Stimulated activated naive CD8-positive, alpha-beta T cell treated with anti-CD3 and anti-CD28 coated beads, Interleukin-15, Interleukin-2, amounts not matched to agents 100 ng/mL and 50 ng/mL, for 24 hours (primary cell): ENCODE results near the gene DCC.

Experiments
- H3K27ac Mint-ChIP-seq: one replicate; pipeline ENCODE4 v1.8.0; 2021; ENCODE audit warnings: mild to moderate bottlenecking, mixed read lengths
- H3K27me3 Mint-ChIP-seq: one replicate; pipeline ENCODE4 v1.8.0; 2021; ENCODE audit warnings: mixed read lengths
- H3K36me3 Mint-ChIP-seq: one replicate; pipeline ENCODE4 v1.8.0; 2021; ENCODE audit warnings: low read depth, mixed read lengths
- H3K4me1 Mint-ChIP-seq: one replicate; pipeline ENCODE4 v1.8.0; 2021; ENCODE audit warnings: low read depth, mixed read lengths
- H3K4me3 Mint-ChIP-seq: one replicate; pipeline ENCODE4 v1.8.0; 2021; ENCODE audit warnings: mild to moderate bottlenecking, mixed read lengths
- H3K9me3 Mint-ChIP-seq: one replicate; pipeline ENCODE4 v1.8.0; 2021; ENCODE audit warnings: mixed read lengths

Gene DCC

DNA sequence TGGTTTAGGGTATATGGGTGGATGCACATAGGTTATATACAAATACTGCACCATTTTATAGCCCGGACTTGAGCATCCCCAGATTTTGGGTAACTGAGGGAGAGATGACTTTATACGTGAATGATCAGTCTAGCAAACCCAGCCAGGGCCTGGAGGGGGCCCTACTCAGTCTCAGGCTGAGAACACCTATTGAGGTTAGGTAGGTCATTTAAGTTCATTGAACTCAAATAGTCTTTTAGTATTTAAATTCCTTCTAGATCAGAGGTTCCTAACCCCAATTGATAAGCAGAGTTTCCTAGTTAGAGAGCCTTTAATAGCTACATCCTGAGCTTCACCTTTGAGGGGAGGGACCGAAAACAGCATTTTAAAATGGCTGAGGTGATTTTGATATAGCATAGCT, 487.0 kb downstream of the DCC start:
- no peak overlapping the region for H3K27ac Mint-ChIP-seq
- H3K4me1 Mint-ChIP-seq: no peaks in the 10 kb centered on the region
- no peaks in the 10 kb centered on the region for H3K9me3 Mint-ChIP-seq
- H3K4me3 Mint-ChIP-seq: no peak overlapping the region
- no peaks in the 10 kb centered on the region for H3K36me3 Mint-ChIP-seq
- H3K27me3 Mint-ChIP-seq: no peaks in the 10 kb centered on the region

DNA sequence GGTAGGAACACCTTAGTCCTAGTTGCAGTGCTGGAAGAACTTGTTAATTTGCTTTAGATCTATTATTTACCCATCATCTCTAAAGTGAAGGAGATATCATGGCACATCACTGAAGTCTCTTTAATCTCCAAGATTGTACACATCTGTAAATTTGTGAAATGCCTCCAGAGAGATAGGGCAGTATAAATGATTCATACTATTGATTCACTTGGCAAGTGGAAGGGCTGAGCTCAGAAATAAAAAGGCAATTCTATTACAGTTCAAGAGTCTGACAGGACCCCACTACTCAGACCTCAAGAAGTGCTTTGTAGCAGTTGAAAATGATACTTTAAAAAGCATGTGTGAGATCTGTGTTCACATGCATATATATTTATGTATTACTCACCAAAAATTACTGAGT, 489.3 kb downstream of the DCC start:
- Mint-ChIP-seq H3K27me3 (no peaks in the 10 kb centered on the region), H3K4me3 (no peak overlapping the region), H3K9me3 (no peaks in the 10 kb centered on the region), H3K36me3 (no peaks in the 10 kb centered on the region), H3K4me1 (no peaks in the 10 kb centered on the region), H3K27ac (no peak overlapping the region)

DNA sequence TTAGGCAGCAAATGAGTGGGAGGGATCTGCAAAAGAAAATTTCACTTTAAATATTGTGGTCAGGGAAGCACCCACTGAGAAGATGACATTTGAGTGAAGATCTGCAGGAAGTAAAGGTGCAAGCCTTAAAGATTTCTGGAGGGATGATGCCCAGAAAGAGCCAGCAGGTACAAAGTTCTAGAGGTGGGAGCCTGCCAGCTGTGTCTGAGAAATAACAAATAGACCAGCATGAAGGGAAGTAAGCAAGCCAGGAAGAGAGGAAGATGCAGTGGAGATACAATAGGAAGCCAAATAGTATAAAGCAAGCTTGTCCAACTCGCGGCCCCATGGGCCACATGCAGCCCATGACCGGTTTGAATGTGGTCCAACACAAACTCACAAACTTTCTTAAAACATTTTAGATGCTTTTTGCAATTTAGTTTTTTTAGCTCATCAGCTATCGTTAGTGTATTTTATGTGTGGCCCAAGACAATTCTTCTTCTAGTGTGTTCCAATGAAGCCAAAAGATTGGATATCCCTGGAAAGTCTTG, 489.9 kb downstream of the DCC start:
- H3K27ac Mint-ChIP-seq: no peak overlapping the region
- H3K4me1 Mint-ChIP-seq: no peaks in the 10 kb centered on the region
- no peaks in the 10 kb centered on the region for H3K9me3 Mint-ChIP-seq
- no peaks in the 10 kb centered on the region for H3K27me3 Mint-ChIP-seq
- no peaks in the 10 kb centered on the region for H3K36me3 Mint-ChIP-seq
- no peak overlapping the region for H3K4me3 Mint-ChIP-seq

DNA sequence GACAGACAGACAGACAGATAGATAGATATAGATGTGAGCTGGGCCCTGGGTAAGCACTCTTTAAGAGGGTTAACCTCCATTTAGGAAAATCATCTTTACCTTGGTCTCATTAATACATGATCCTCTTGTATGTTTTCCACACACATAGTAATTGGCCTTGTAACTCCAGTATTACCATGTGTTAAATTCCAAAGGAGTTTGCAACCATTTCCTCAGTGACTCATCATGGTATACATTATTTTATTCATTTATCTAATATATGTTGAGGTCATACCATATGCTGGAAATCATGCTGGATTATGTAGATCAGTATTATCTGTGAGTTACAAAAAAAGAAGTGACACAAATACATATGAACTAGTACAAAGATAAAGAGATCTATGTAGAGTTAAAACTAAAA, 504.3 kb downstream of the DCC start:
- H3K27ac Mint-ChIP-seq: no peak overlapping the region
- no peaks in the 10 kb centered on the region for H3K27me3 Mint-ChIP-seq
- H3K9me3 Mint-ChIP-seq: peaks cover 7% of the 10 kb centered on the region
- H3K4me3 Mint-ChIP-seq: no peak overlapping the region
- no peaks in the 10 kb centered on the region for H3K36me3 Mint-ChIP-seq
- no peaks in the 10 kb centered on the region for H3K4me1 Mint-ChIP-seq

DNA sequence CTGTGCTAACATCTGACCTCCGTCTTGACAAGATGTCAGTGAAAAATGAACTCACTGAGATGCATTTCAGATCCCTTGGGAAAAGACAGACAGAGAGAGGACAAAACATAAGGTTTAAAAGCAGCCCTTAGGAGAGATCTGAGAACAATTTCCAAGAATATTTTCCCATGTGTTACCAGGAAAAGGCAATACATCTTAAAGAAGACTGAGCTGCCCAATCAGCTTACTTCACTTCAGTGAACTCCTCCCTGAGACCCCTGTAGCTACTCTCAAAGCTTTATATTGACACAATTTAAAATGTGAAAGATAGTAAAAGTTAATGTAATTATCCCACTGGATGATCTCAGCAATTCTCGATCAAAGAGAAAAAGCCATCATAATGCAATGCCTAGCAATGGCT, 505.0 kb downstream of the DCC start:
- Mint-ChIP-seq H3K27ac (no peak overlapping the region), H3K27me3 (no peaks in the 10 kb centered on the region), H3K4me1 (no peaks in the 10 kb centered on the region), H3K36me3 (no peaks in the 10 kb centered on the region), H3K4me3 (no peak overlapping the region), H3K9me3 (peaks cover 7% of the 10 kb centered on the region)

DNA sequence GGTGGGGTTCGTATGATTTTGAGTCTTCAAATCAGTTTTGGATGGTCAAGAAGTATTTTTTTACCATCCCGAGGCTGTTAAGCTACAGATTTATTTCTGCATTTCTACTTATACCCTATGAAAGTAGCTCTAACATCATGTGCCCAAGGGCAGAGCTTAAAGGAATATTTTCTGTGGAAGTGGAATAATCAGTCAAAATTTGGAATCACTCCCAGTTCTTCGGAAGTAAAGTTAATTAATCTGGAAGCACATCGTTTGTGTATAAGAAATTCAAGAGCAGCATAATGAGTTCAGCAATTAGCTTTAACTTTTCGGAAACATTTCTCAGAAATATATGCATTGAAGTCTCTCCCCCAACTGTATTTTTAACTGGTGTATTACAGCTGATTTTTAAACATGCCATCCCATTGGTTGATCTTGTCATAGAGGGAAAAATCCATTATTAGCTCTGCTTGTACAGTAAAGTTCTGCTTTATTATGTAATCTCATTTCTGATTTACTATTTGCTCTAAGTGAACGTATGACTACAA, 510.1 kb downstream of the DCC start:
- no peak overlapping the region for H3K4me3 Mint-ChIP-seq
- no peak overlapping the region for H3K27ac Mint-ChIP-seq
- H3K9me3 Mint-ChIP-seq: no peaks in the 10 kb centered on the region
- H3K36me3 Mint-ChIP-seq: no peaks in the 10 kb centered on the region
- no peaks in the 10 kb centered on the region for H3K4me1 Mint-ChIP-seq
- H3K27me3 Mint-ChIP-seq: no peaks in the 10 kb centered on the region

DNA sequence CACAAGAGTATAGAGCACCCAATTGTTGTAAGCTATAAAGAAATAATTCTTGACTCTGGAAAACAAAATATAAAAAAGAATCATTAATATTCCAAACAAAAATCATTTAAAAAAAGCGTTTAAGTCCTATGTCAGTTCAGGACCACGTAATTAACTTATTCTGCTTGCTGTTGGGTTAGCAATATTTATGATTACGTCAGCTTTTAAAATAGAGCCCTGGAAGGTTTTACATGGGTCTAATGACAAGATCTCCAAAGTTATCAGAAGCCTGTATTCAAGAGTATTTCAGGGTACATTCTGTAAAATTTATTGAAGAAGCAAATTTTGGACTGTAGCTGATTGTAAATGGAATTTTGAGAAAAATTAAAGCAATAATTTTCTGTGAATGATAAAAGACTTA, 521.6 kb downstream of the DCC start:
- no peaks in the 10 kb centered on the region for H3K4me1 Mint-ChIP-seq
- no peak overlapping the region for H3K4me3 Mint-ChIP-seq
- no peaks in the 10 kb centered on the region for H3K27me3 Mint-ChIP-seq
- H3K9me3 Mint-ChIP-seq: peaks cover 3% of the 10 kb centered on the region
- H3K36me3 Mint-ChIP-seq: no peaks in the 10 kb centered on the region
- H3K27ac Mint-ChIP-seq: no peak overlapping the region

DNA sequence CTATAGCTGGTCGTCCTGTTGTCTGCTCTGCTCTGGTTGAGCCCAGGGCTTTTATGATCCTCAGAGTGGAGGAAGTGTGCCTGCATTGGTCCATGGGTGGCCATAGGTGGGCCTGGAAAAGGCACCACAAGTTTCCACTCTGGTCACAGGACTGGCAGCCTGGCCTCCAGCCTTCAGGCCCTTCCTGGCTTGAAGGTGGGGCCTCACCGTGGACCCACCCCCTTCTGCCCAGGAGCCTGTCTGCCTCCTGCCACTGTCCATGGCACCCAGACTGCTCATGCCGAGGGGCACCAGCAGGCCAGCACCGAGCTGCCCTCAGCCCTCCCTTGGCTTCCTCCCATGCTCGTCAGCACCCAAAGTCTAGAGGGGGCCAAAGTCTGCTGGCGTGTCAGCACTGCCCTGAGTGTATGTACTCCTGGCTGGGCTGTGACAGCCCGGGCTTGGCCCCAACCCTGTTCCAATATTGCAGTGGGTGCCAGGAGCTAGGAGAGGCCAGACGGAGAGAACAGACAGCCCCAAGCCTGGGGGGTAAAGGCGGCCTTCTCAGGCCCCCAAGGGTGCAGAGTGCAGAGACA, 529.4 kb downstream of the DCC start:
- Mint-ChIP-seq H3K9me3 (peaks cover 3% of the 10 kb centered on the region), H3K27me3 (no peaks in the 10 kb centered on the region), H3K36me3 (no peaks in the 10 kb centered on the region), H3K4me3 (no peak overlapping the region), H3K4me1 (no peaks in the 10 kb centered on the region), H3K27ac (no peak overlapping the region)

DNA sequence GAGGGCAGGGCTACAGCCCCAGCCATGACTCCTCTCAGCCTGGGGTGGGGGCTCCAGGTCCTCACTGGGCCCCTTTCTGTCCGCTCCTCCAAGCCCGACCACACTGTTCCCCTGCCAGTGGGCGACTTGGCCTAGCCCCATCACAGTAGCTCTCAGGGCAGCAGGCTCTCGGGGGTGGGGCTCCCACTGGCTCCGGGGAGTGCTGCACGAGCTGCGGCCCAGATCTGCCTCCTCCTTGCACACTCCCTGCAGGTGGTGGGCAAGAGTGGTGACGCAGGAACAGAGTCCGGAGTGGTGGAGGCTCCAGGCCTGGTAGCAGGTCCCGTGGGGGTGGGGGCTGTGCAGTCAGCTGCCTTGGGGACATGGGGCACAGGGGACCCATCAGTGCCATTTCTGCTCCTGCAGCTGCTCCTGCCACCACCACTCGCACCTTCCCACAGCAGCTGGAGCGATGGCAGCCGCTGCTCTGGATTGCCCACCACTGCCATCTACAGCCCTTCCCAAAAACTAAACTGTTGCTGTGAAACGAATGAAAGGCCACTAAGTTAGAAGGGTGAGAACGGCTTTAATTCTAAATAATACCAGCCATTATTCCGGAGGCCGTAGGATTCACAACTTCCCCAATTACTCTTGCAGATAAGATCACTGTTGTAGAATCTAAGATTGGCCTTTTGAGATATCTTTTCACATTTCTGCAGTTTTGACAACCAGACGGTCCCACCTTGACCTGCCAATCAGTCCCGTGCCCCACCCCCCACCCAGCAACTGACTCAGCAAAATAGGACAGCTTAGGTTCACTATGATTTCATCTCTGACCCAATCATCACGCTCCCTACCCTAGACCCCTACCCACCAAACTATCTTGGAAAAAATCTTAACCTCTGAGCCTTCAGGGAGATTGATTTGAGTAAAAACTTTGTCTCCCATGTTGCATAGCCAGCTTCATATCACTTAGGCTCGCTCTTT, 530.2 kb downstream of the DCC start:
- Mint-ChIP-seq H3K27me3 (no peaks in the 10 kb centered on the region), H3K27ac (no peak overlapping the region), H3K4me3 (no peak overlapping the region), H3K4me1 (no peaks in the 10 kb centered on the region), H3K9me3 (peaks cover 3% of the 10 kb centered on the region), H3K36me3 (no peaks in the 10 kb centered on the region)

DNA sequence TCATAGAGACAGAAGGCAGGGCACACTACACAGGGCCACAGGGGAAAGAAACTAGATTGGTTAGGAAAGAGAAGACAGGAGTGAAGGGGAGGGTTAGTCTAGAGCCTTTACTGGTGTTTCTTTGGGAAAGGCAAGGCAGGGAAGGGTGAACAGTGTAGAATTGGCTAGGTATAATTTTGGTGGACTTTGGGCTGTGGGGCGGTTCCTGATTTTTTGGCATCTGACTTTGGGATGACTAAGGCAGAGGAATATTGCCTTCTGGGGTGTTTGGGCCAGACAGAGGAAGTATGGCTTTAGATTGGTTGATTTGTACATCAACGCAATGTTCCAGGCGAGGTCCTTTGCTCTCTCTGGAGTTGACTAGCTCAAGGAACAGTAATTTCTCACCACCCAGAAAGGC, 534.8 kb downstream of the DCC start:
- no peaks in the 10 kb centered on the region for H3K36me3 Mint-ChIP-seq
- H3K27me3 Mint-ChIP-seq: no peaks in the 10 kb centered on the region
- peaks cover 3% of the 10 kb centered on the region for H3K9me3 Mint-ChIP-seq
- H3K4me1 Mint-ChIP-seq: no peaks in the 10 kb centered on the region
- H3K27ac Mint-ChIP-seq: no peak overlapping the region
- H3K4me3 Mint-ChIP-seq: no peak overlapping the region

DNA sequence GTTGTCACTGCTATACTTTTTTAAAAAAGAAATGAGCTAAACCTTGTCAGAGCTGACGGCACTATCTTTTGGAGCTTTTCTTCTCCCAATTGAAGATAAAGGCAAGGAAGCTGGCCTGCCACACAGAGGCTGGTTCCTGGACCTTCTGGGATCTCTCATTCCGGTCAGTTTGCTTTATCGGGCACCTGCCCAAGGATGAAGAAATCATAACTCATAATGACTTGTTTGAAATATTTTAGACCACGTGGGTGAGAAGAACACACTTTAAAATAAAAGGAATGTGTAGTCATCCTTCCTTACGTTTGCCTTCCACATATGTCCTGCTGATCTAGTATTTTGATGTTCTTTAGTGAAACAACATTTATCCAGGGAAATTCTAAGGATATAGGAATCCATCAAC, 535.7 kb downstream of the DCC start:
- H3K4me3 Mint-ChIP-seq: no peak overlapping the region
- H3K9me3 Mint-ChIP-seq: peaks cover 8% of the 10 kb centered on the region
- H3K27ac Mint-ChIP-seq: no peak overlapping the region
- H3K4me1 Mint-ChIP-seq: no peaks in the 10 kb centered on the region
- no peaks in the 10 kb centered on the region for H3K36me3 Mint-ChIP-seq
- H3K27me3 Mint-ChIP-seq: no peaks in the 10 kb centered on the region

DNA sequence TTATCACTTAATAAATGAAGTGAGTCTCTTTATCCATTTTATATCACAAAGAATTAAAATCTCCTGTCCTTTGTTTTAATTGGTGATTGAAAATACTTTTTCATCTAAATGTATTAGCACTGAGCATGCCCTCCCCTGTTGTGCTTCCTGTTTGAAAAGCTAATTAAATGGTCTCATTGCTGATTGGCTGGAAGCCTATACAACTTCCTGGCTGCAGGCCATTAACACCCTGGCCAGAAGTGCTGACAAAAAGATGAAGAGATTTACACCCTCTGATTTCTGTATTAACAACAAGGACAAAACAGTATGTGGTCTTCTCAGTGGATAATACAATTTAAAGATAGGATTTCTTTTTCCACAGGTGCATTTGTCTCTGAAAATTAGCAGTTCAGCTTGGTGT, 548.0 kb downstream of the DCC start:
- H3K27ac Mint-ChIP-seq: no peak overlapping the region
- H3K9me3 Mint-ChIP-seq: peaks cover 10% of the 10 kb centered on the region
- no peaks in the 10 kb centered on the region for H3K27me3 Mint-ChIP-seq
- no peaks in the 10 kb centered on the region for H3K4me1 Mint-ChIP-seq
- no peak overlapping the region for H3K4me3 Mint-ChIP-seq
- H3K36me3 Mint-ChIP-seq: no peaks in the 10 kb centered on the region

DNA sequence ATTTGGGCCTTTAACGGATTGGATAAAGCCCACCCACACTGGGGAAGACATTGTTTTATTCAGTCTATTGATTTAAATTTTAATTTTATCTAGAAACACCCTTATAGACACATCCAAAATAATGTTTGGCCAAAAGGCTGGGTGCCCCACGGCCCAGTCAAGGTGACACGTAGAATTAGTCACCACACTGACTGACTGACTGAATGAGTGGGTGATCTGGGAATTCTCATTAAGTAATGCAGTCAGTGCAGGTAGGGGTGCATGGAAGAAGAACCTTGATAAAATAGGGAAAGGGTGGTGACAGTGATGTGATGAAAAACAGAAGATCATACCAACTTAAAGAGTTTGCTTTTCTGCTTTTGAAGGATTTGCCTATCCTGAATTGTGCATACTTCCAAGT, 554.8 kb downstream of the DCC start:
- peaks cover 5% of the 10 kb centered on the region for H3K9me3 Mint-ChIP-seq
- no peaks in the 10 kb centered on the region for H3K36me3 Mint-ChIP-seq
- H3K4me3 Mint-ChIP-seq: no peak overlapping the region

DNA sequence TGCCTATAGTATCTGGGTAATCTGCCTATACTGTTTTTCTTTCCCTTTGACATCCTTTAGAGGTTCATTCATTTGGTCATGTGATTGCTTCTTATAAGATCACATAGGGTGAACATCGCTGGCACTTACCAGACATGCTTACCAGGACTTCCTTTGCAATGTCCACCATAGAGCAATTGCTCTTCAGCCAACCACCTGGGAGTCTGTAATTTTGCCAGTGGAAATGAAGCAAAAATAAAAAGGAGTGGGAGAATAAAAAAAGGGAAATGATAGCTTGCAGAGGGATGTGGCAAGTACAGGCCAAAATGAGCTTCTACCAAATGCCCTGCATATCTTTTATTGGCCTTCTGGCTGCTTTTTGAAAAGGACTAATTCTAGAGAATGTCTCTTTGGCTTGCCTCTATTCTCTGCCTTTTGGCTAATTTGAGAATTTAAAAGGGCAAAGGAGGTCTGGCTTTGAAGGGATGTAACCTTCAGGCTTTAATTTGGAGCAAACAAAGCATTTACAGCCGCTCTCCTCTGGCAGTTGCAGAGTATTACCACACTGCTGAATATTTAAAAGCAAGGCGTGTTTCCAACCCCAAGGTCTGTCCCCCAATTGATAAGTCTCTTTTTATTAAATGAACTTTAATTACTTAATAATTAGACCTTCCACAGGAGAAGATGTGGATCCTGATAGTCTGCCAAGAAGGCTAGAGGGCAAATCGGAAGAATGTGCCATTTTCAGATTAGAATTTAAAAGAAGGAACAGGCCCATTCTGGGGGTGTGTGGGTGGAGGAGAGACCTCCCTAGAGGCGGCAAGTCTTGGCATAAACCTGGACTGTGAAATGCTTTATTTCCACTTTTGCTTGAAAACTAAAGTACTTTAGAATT, 557.9 kb downstream of the DCC start:
- H3K27me3 Mint-ChIP-seq: no peaks in the 10 kb centered on the region

More for the DNA sequence above, 554.8 kb downstream of the DCC start:
- H3K27ac Mint-ChIP-seq: no peak overlapping the region
- no peaks in the 10 kb centered on the region for H3K27me3 Mint-ChIP-seq
- no peaks in the 10 kb centered on the region for H3K4me1 Mint-ChIP-seq

More for the DNA sequence above, 557.9 kb downstream of the DCC start:
- Mint-ChIP-seq H3K4me1 (no peaks in the 10 kb centered on the region), H3K36me3 (no peaks in the 10 kb centered on the region), H3K9me3 (no peaks in the 10 kb centered on the region), H3K4me3 (no peak overlapping the region), H3K27ac (no peak overlapping the region)
